CD4-positive, alpha-beta T cell (primary cell): Measurements from ENCODE around the gene ADGRB3. TPM values are rescaled to one million over a fixed set of nuclear protein-coding genes. Genes with fewer than 3 reads are reported as not detected.

Experiments
- ATAC-seq: fragments of 200-7000 bp; cut with Tn5 transposase; one replicate; pipeline ENCODE4 v1.10.0; 2022; ENCODE audit warnings: mild to moderate bottlenecking; ENCODE audit not compliant: poor library complexity
- CTCF ChIA-PET: fragments of 350-600 bp; sonication (Branson Sonifier 250); formaldehyde crosslinking; loops from one replicate; lab custom pipeline; 2021; ENCODE audit warnings: antibody characterized with exemption, inconsistent platforms; lab: Charles Lee
- POLR2A ChIA-PET: fragments of 350-600 bp; sonication (Branson Sonifier 250); formaldehyde crosslinking; loops from one replicate; lab custom pipeline; 2021; ENCODE audit warnings: antibody characterized with exemption, inconsistent platforms; lab: Charles Lee
- DNase-seq, 14 experiments: peaks; one replicate each; pipeline ENCODE4 v3.0.0-alpha.2; 2013 to 2020; ENCODE audit warnings: mixed read lengths in 2 of 14
- H3K27ac ChIP-seq, 2 donors: one replicate each; pipeline versions ENCODE4 v1.5.1 to v1.7.0; 2013; ENCODE audit warnings: low read length in 2 of 2, low read depth in 1 of 2, mild to moderate bottlenecking in 1 of 2
- H3K27me3 ChIP-seq, 2 experiments: 1 replicate in 1 of 2; 2 replicates in 1 of 2; pipeline versions ENCODE4 v1.6.1 to v1.7.0; 2013; ENCODE audit warnings: low read length in 2 of 2, control low read depth in 1 of 2, mild to moderate bottlenecking in 1 of 2, moderate library complexity in 1 of 2; ENCODE audit not compliant: insufficient read depth in 2 of 2, control insufficient read depth in 1 of 2
- H3K36me3 ChIP-seq: one replicate; pipeline ENCODE4 v1.6.1; 2013; ENCODE audit warnings: low read length, control low read depth; ENCODE audit not compliant: insufficient read depth
- H3K4me1 ChIP-seq: one replicate; pipeline ENCODE4 v1.6.1; 2013; ENCODE audit warnings: low read length, control low read depth; ENCODE audit not compliant: insufficient read depth
- H3K4me3 ChIP-seq: one replicate; pipeline ENCODE4 v1.5.1; 2013; ENCODE audit warnings: mild to moderate bottlenecking, low read length, moderate library complexity
- H3K9me3 ChIP-seq, 2 experiments: 1 replicate in 1 of 2; 2 replicates in 1 of 2; pipeline versions ENCODE4 v1.6.1 to v1.7.0; 2013; ENCODE audit warnings: low read length in 2 of 2, mild to moderate bottlenecking in 2 of 2, control low read depth in 1 of 2, moderate library complexity in 1 of 2; ENCODE audit not compliant: control insufficient read depth in 1 of 2, insufficient read depth in 1 of 2
- H3K27ac Mint-ChIP-seq: one replicate; pipeline ENCODE4 v1.8.0; 2020; ENCODE audit warnings: mixed read lengths
- H3K27me3 Mint-ChIP-seq: one replicate; pipeline ENCODE4 v1.8.0; 2021; ENCODE audit warnings: mixed read lengths
- H3K36me3 Mint-ChIP-seq: one replicate; pipeline ENCODE4 v1.8.0; 2021; ENCODE audit warnings: low read depth, mixed read lengths
- H3K4me1 Mint-ChIP-seq: one replicate; pipeline ENCODE4 v1.8.0; 2021; ENCODE audit warnings: low read depth, mixed read lengths
- H3K4me3 Mint-ChIP-seq: one replicate; pipeline ENCODE4 v1.8.0; 2020; ENCODE audit warnings: mild to moderate bottlenecking, mixed read lengths
- H3K9me3 Mint-ChIP-seq: one replicate; pipeline ENCODE4 v1.8.0; 2020; ENCODE audit warnings: mixed read lengths
- CTCF ChIP-seq: fragments of 200-600 bp; IDR thresholded peaks from one replicate; pipeline ENCODE4 v1.8.0; 2022; ENCODE audit warnings: antibody characterized with exemption, mild to moderate bottlenecking
- intact Hi-C, 2 experiments: fragments of 100-400 bp; cut with DNase I in 1 of 2; cut with micrococcal nuclease in 1 of 2; formaldehyde crosslinking; loops; one replicate each; pipeline versions ENCODE4 v1.15.1 to v1.9.0; 2023 to 2025; cut with DNase I, micrococcal nuclease
- total RNA-seq, 174 experiments: library from RNA in 2 of 174; stranded (reverse) in 2 of 174; gene quantifications; one replicate each; pipeline ENCODE4 v1.2.3 and lab custom pipeline; 2021 to 2026

ADGRB3 gene
- total RNA-seq, 2 experiments from 2014 or later, result not detected

DNA sequence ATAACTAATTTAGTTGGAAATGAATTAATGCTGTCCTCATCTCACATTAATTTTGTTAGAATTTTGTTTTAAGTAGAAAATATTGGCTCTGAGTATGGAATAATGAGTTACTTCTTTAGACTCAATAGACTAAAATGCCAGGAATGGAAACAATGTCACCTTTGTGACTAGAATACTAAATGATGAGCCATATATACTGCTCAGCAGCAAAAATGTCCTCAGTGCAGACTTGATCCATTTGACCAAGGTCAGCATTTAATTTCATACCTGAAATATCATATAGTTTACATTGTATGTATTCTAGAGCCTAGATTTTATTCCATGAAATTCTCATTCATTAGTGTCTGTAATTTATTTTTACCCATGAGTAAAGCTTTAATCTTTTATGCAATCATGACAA is 217.7 kb downstream of the ADGRB3 start:
- H3K4me3 Mint-ChIP-seq, result no peak overlapping the region
- Histone ChIP-seq H3K4me1 (no peaks in the 10 kb centered on the region), H3K27me3 (no peaks in the 10 kb centered on the region), H3K36me3 (no peaks in the 10 kb centered on the region), H3K9me3 (no peaks in the 10 kb centered on the region), H3K27ac (no peak overlapping the region), H3K4me3 (no peak overlapping the region)
- CTCF ChIA-PET, result no interaction called here
- H3K27ac Mint-ChIP-seq, result no peak overlapping the region
- ATAC-seq (no peak), DNase-seq (no peak)
- no peaks in the 10 kb centered on the region for H3K36me3 Mint-ChIP-seq
- H3K4me1 Mint-ChIP-seq, result no peaks in the 10 kb centered on the region
- TF ChIP-seq CTCF, result no peak
- no peaks in the 10 kb centered on the region for H3K27me3 Mint-ChIP-seq
- POLR2A ChIA-PET, result no interaction called here
- intact Hi-C loops, result no loop called here
- H3K9me3 Mint-ChIP-seq, result peaks cover 7% of the 10 kb centered on the region

DNA sequence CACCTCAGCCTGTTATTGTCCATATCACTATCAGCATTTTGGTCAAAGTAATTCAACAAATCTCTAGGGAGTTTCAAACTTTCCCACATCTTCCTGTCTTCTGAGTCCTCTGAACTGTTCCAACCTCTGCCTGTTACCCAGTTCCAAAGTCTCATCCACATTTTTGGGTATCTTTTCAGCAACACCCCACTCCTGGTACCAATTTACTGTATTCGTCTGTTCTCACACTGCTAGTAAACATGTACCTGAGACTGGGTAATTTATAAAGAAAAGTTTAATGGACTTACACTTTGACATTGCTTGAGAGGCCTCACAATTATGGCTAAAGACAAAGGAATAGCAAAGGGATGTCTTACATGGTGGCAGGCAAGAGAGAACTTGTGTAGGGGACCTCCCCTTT is 224.2 kb downstream of the ADGRB3 start:
- no peaks in the 10 kb centered on the region for H3K27me3 Mint-ChIP-seq
- Histone ChIP-seq H3K4me1 (no peaks in the 10 kb centered on the region), H3K4me3 (no peak overlapping the region), H3K27ac (no peak overlapping the region), H3K9me3 (peaks cover 7 to 9% of the 10 kb centered on the region in 2 experiments), H3K36me3 (no peaks in the 10 kb centered on the region), H3K27me3 (no peaks in the 10 kb centered on the region)
- H3K4me1 Mint-ChIP-seq, result no peaks in the 10 kb centered on the region
- POLR2A ChIA-PET, result no interaction called here
- H3K27ac Mint-ChIP-seq, result no peak overlapping the region
- H3K9me3 Mint-ChIP-seq, result peaks cover 15% of the 10 kb centered on the region
- H3K4me3 Mint-ChIP-seq, result no peak overlapping the region
- TF ChIP-seq CTCF, result no peak
- intact Hi-C loops, result no loop called here
- DNase-seq, result no peak
- CTCF ChIA-PET, result no interaction called here
- H3K36me3 Mint-ChIP-seq, result no peaks in the 10 kb centered on the region
- ATAC-seq, result no peak

DNA sequence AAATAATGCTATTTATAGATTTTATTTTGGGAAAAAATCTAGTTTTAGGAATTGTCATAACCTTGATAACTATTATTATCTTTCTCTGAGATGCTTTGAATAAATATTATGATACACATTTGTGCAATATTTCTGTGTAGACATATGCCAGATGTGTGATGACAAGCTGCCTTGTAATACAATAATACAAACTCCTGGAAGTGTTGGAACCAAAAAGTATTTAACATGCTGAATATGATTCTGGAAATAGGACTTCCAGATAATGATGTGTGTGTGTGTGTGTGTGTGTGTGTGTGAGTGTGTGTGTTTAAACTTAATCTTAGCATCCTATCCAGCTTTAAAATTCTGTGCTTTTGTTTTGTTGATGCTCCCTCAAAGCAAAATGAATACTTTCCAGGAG is 233.6 kb downstream of the ADGRB3 start:
- Histone ChIP-seq H3K27me3 (no peaks in the 10 kb centered on the region), H3K4me1 (no peaks in the 10 kb centered on the region), H3K9me3 (peaks cover 0 to 8% of the 10 kb centered on the region in 2 experiments), H3K4me3 (no peak overlapping the region), H3K27ac (no peak overlapping the region), H3K36me3 (no peaks in the 10 kb centered on the region)
- H3K4me3 Mint-ChIP-seq, result no peak overlapping the region
- no peak for ATAC-seq
- no peak for TF ChIP-seq CTCF
- no peaks in the 10 kb centered on the region for H3K4me1 Mint-ChIP-seq
- no peak for DNase-seq
- intact Hi-C loops, result no loop called here
- CTCF ChIA-PET, result no interaction called here
- H3K27me3 Mint-ChIP-seq, result no peaks in the 10 kb centered on the region
- H3K9me3 Mint-ChIP-seq, result peaks cover 4% of the 10 kb centered on the region
- H3K36me3 Mint-ChIP-seq, result no peaks in the 10 kb centered on the region
- POLR2A ChIA-PET, result no interaction called here
- H3K27ac Mint-ChIP-seq, result no peak overlapping the region
